Mesothelial cell of epicardium (in vitro differentiated cells): ENCODE data around the gene KDM2A. TPM values are rescaled to one million over a fixed set of nuclear protein-coding genes. Genes with fewer than 3 reads are reported as not detected.

Experiments
- DNase-seq, 2 experiments: peaks; one replicate each; pipeline ENCODE4 v3.0.0; 2021; ENCODE audit warnings: low spot score in 2 of 2; ENCODE audit not compliant: unreplicated experiment in 2 of 2
- H3K27ac Mint-ChIP-seq: 2 replicates; pipeline ENCODE4 v1.8.0; 2021; ENCODE audit warnings: mixed read lengths
- H3K27me3 Mint-ChIP-seq: 2 replicates; pipeline ENCODE4 v1.8.0; 2021; ENCODE audit warnings: low read depth, mixed read lengths
- H3K36me3 Mint-ChIP-seq: 2 replicates; pipeline ENCODE4 v1.8.0; 2021; ENCODE audit warnings: mixed read lengths
- H3K4me1 Mint-ChIP-seq: 2 replicates; pipeline ENCODE4 v1.8.0; 2021; ENCODE audit warnings: mixed read lengths
- H3K4me3 Mint-ChIP-seq: 2 replicates; pipeline ENCODE4 v1.8.0; 2021; ENCODE audit warnings: mild to moderate bottlenecking, moderate library complexity, mixed read lengths
- H3K9me3 Mint-ChIP-seq: 2 replicates; pipeline ENCODE4 v1.8.0; 2021; ENCODE audit warnings: mixed read lengths
- CTCF ChIP-seq: fragments of 200-600 bp; sonication (generic); IDR thresholded peaks from one replicate; pipeline ENCODE4 v1.5.0; 2021; ENCODE audit warnings: antibody characterized with exemption; ENCODE audit not compliant: unreplicated experiment
- total RNA-seq: library from RNA; stranded (reverse); gene quantifications from 3 replicates; pipeline ENCODE4 v1.2.1, GENCODE V29; 2021

KDM2A gene
- total RNA-seq, 1 donor from 2014 or later = 142 TPM

DNA sequence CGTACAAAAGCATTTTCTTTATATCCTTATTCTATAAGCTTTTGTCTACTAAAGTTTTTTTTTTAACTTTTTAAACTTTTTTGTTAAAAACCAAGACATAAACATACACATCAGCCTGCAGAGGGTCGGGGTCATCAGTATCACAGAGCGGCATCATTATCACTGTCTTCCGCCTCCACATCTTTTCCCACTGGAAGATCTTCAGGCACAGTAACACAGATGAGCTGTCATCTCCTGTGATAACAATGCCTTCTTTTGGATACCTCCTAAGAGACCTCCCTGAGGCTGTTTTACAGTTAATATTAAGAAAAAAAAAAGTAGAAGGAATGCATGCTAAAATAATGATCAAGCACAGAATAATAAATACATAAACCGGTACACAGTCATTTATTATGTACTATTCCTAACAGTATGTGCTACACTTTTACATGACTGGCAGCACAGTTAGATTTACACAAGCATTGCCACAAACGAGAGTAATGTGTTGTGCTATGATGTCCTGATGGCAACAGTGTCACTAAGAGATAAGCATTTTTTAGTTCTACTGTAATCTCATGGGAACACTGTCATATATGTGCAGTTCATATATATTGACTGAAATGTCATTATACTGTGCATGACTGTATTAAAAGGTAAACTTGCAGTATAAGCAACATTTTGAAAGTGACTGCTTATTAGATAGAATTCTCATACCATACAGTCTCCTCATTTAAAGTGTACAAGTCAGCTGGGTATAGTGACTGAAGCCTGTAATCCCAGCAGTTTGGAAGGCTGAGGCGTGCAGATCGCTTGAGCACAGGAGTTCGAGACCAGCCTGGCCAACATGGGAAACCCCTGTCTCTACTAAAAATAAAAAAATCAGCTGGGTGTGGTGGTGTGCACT lies 58.6 kb downstream of the KDM2A start:
- TF ChIP-seq CTCF = no peak
- Mint-ChIP-seq H3K27ac (no peak overlapping the region), H3K36me3 (peaks cover 8% of the 10 kb centered on the region), H3K4me3 (no peak overlapping the region), H3K9me3 (no peaks in the 10 kb centered on the region), H3K27me3 (no peaks in the 10 kb centered on the region), H3K4me1 (peaks cover 7% of the 10 kb centered on the region)
- DNase-seq = no peak

- no peak for DNase-seq
- TF ChIP-seq CTCF = no peak
- Mint-ChIP-seq H3K9me3 (no peaks in the 10 kb centered on the region), H3K36me3 (peaks cover 14% of the 10 kb centered on the region), H3K27me3 (no peaks in the 10 kb centered on the region), H3K4me3 (no peak overlapping the region), H3K27ac (no peak overlapping the region), H3K4me1 (peaks cover 7% of the 10 kb centered on the region)
Observed at GRCh38 chr11:67178421-67178820, 59.4 kb downstream of the KDM2A start.

- H3K4me3 Mint-ChIP-seq = no peak overlapping the region
- H3K36me3 Mint-ChIP-seq = peaks cover 18% of the 10 kb centered on the region
- no peaks in the 10 kb centered on the region for H3K9me3 Mint-ChIP-seq
- no peak for TF ChIP-seq CTCF
- no peak overlapping the region for H3K27ac Mint-ChIP-seq
- peaks cover 7% of the 10 kb centered on the region for H3K4me1 Mint-ChIP-seq
- no peak for DNase-seq
- H3K27me3 Mint-ChIP-seq = no peaks in the 10 kb centered on the region
Observed at GRCh38 chr11:67178878-67179277, 59.8 kb downstream of the KDM2A start.

DNA sequence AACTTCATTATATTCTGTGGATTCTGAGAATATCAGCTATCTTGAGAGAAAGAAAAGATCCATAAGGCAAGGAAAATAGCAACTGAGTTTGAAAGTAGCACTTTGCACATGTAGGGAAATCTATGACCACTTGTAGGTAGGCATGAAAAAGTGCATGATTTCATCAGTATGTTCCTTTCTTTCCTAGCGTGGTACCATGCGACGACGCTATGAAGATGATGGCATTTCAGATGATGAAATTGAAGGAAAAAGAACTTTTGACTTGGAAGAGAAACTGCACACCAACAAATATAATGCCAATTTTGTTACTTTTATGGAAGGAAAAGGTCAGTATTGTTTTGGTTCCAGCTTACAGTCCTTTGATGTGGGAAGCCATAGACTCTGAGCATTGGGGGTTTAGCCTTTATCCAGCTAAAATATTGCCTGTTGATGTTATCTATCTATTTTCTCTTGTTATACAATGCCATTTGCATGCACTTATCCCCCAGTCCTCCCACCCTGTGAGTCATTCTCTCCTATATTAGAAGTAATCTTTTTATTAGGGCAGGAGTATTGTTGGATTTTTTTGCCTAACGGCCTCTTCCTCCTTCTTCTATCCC lies 60.9 kb downstream of the KDM2A start:
- H3K4me1 Mint-ChIP-seq = peaks cover 3% of the 10 kb centered on the region
- H3K9me3 Mint-ChIP-seq = peaks cover 5% of the 10 kb centered on the region
- no peak overlapping the region for H3K4me3 Mint-ChIP-seq
- peak overlapping the region; percentile 47 for H3K27ac Mint-ChIP-seq
- H3K36me3 Mint-ChIP-seq = peaks cover 24% of the 10 kb centered on the region
- DNase-seq = no peak
- H3K27me3 Mint-ChIP-seq = no peaks in the 10 kb centered on the region
- no peak for TF ChIP-seq CTCF

DNA sequence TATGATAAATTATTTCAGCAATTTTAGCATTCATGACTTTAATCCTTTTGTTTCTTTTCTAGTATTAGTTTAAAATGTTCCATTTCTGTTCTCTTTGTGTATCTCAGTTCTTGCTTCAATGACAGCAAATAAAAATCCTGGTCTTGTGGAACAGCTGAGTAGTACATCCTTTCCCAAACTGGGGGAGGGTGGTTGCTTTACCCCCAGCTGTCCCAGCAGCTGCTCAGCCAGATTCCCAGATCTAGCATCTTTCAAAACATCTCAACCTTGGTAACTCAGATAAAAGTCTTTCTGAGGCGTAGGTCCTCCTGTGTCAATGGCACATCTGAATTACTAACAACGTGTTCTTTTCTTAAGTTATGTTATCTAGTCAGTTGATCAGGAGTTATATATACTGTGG lies 75.0 kb downstream of the KDM2A start:
- TF ChIP-seq CTCF = no peak
- Mint-ChIP-seq H3K27ac (peak overlapping the region; percentile 1), H3K4me3 (no peak overlapping the region), H3K36me3 (peaks cover 27% of the 10 kb centered on the region), H3K9me3 (no peaks in the 10 kb centered on the region), H3K4me1 (peaks cover 3% of the 10 kb centered on the region), H3K27me3 (no peaks in the 10 kb centered on the region)
- DNase-seq = no peak
